Stimulated activated CD4-positive, alpha-beta T cell treated with anti-CD3 and anti-CD28 coated beads, Interleukin-4, amount 100 ng/mL, for 4 hours (primary cell): Measurements from ENCODE around the gene RHCE.
"Not testable (repeated sequence)": the region's sequence is repeated elsewhere in the genome, so short reads cannot be mapped to it uniquely, and the experiment has no call there.

ENCODE experiments used
- DNase-seq, 2 experiments: peaks; one replicate each; pipeline ENCODE4 v3.0.0-alpha.2; 2020

RHCE gene

GRCh38 chr1:25432749-25433388 is 12.2 kb upstream of the RHCE start:
- DNase-seq: no peak

GRCh38 chr1:25431955-25432719 is 11.5 kb upstream of the RHCE start:
- no peak for DNase-seq

GRCh38 chr1:25430967-25431881 is 10.6 kb upstream of the RHCE start:
- no peak for DNase-seq

- DNase-seq: peak; percentile 95 to 96
Measured at GRCh38 chr1:25430073-25430966, 9.7 kb upstream of the RHCE start, which contains the start of gene MACO1. TSS of gene MACO1 (plus strand) at chr1:25430897. CDS start at chr1:25431099, 202 bp downstream.

GRCh38 chr1:25428475-25429166 is 8.0 kb upstream of the RHCE start:
- no peak for DNase-seq

- DNase-seq: no peak
Measured at GRCh38 chr1:25427696-25428095, 7.1 kb upstream of the RHCE start.

GRCh38 chr1:25425098-25426085 is 4.8 kb upstream of the RHCE start:
- DNase-seq: no peak

- not testable (repeated sequence) for DNase-seq
Measured at GRCh38 chr1:25423206-25423605, 2.6 kb upstream of the RHCE start.

- DNase-seq: not testable (repeated sequence)
Measured at GRCh38 chr1:25419339-25419738, 1.3 kb downstream of the RHCE start.

GRCh38 chr1:25417280-25417679 is 3.3 kb downstream of the RHCE start:
- not testable (repeated sequence) for DNase-seq

GRCh38 chr1:25414578-25414977 is 6.0 kb downstream of the RHCE start:
- not testable (repeated sequence) for DNase-seq

- DNase-seq: not testable (repeated sequence)
Measured at GRCh38 chr1:25414157-25414556, 6.5 kb downstream of the RHCE start.

- not testable (repeated sequence) for DNase-seq
Measured at GRCh38 chr1:25412872-25413623, 7.6 kb downstream of the RHCE start.

GRCh38 chr1:25409641-25410427 is 10.8 kb downstream of the RHCE start:
- DNase-seq: not testable (repeated sequence)

- not testable (repeated sequence) for DNase-seq
Measured at GRCh38 chr1:25405731-25406305, 14.8 kb downstream of the RHCE start.

- not testable (repeated sequence) for DNase-seq
Measured at GRCh38 chr1:25402947-25403803, 17.4 kb downstream of the RHCE start.

- not testable (repeated sequence) for DNase-seq
Measured at GRCh38 chr1:25398079-25398478, 22.5 kb downstream of the RHCE start.
